Eye (tissue), 1 donor: ENCODE measurements around the gene INHBA.

Experiments
- DNase-seq: peaks from one replicate; pipeline ENCODE4 v3.0.0-alpha.2; 2015

The INHBA gene

GRCh38 chr7:41710838-41711237 is 7.9 kb upstream of the INHBA start:
- no peak for DNase-seq

GRCh38 chr7:41709621-41710020 is 6.7 kb upstream of the INHBA start:
- no peak for DNase-seq

- DNase-seq: no peak
These were observed 5.9 kb upstream of the INHBA start for GRCh38 chr7:41708581-41709358.

DNA sequence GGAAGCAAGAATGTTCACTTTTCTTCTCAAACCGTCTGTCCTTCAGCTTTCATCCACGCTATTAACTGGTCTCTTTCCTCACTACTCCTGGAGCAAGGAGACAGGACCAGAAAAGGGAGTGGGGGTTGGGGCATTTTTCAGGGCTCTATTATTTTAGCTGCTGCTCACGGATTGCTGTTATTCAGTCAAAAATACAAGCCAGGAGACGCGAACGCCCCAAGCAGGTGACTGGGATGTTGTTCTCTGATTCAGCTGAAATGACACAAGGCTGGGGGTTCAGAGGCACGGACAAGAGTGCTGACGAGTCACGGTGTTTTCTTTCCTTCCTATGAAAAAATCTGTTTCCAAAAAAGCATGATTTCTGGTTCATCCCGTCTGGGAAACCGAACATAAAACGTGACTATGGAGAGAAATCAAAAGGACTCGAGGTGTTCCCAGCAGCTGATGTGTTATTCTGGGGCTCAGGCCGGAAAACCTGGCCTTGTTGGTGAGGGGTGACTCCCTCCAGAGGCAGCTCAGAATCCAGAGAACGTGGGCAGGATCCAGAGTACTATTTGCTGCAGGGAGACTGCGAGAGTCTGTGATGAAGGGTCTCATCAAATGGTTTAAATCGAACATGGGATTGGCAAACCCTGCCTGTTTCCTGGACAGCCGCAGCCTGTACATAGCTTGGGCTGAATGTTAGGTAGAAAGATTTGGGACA is 3.5 kb upstream of the INHBA start:
- no peak for DNase-seq

DNA sequence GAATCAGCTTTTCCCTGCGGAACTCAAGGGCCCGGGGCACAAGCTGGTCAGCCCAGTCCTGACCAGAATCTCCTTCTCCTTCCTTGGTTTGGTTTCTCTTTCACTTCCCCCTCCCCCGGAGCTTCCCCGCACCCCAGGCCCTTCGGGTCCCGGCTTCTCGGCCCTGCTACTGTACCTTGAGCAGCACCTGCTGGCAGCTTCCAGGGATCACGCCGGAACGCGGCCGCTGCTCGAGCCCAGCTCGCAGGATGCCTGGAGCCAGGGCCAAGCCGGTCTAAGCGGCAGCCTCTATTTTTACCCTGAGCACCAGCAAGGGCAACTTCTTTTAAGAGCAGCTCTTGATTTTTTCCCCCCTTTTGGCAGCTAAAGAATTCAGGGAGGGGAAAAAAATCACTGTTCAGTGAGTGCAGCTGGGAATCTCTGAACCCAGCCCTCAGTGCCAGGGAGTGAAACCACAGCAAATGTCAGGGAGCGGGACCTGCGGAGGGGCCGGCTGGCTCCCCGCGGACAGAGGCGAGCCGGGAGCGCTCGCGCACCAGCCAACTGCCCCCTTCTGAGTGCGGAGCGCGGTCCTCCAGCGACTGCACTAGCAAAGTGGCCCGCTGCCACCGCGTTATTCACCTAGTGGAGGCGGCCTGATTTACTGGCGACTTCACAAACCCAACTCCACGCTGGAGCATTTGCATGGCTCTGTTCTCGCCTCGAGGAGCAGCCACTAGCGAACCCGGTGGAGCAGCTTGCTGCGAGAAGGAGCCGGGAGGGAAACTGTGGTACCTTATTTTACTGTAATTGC is 2.4 kb upstream of the INHBA start:
- DNase-seq: peak; percentile 91

GRCh38 chr7:41701068-41701941 is 1.6 kb downstream of the INHBA start:
- no peak for DNase-seq

DNA sequence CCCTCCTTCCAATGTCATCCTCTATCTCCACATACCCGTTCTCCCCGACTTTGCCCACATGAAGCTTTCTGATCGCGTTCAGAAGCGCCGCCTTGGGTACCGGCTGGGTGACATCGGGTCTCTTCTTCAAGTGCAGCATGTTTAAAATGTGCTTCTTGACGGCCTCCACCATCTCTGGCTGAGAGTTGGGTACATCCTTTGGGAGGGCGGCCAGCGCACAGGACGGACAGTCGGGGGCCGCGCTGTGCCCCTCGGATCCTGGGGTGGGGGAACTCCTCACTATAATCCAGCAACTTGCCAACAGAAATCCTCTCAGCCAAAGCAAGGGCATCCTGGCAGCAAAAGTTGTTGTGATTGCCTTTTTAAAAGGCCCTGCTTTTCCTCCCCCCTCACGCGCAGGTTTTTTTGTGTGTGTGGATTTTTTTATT is 2.8 kb downstream of the INHBA start:
- peak; percentile 37 for DNase-seq

GRCh38 chr7:41699516-41699915 is 3.4 kb downstream of the INHBA start:
- peak; percentile 51 for DNase-seq

DNA sequence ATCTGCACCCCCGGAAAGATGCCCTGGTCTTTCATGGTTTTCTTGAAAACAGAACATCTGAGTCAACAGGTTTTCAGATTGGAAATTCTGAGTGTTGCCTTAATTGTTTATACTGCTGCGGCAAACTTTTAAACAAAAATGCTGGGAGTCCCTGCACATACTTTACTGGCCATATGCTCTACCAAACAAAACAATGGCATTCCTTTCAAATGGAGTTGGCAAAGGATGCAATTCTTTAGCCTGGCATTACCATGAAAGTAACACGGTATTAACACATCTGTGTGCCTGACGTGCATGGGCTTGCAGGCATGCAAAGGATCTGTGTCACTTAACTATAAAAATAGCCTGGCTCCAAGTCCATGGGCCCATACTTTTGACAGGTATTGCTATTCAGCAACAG is 4.2 kb downstream of the INHBA start:
- no peak for DNase-seq

DNA sequence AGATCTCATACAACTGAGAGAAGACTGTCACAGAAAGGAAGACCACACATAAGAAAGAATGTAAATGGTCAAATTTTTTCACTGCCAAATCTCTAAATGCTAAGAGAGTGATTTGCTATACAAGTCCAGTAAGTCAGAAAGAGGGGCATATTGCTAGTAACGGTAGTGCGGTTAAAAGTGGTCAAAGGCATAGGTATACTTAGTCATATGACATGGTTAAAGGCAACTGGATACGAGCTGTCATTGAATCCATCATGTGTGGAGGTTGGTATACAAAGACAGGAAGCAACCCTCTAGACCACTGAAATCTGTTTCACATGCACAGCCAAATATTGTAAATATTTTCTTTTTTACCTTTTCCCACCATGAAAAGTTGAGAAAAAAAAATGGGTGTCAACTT is 4.8 kb downstream of the INHBA start:
- no peak for DNase-seq

GRCh38 chr7:41696323-41696916 is 6.5 kb downstream of the INHBA start:
- DNase-seq: peak; percentile 93

DNA sequence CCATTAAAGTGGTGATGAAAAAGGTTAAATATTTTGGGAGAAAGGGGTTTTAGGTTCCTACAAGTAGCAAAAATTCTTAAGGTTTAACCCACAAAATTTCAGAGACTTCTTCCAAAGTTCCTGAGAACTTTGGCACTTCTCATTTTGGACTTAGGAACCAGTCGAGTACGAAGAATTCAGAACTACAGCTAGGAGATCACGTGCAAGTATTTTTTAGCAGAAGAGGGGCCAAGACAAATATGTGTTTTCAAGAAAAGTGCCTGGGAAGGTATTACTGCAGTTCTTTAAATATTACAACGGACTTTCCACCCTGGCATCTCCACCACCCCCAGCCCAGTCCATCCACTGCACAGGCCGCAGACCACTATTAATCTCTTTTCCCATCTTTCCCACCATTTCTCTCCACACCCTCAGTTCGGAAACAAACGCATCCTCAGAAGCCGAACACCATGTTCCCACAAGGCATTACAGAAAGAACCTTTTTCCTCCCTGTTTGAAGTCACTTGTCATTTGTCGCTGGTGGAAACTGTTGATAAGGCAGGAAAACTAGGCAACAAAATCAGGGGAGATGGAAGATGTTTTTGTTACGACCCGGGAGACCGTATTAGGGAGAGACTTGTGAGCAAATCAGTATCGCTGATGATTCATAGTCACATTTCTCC is 7.1 kb downstream of the INHBA start:
- no peak for DNase-seq

- DNase-seq: no peak
These were observed 8.4 kb downstream of the INHBA start for GRCh38 chr7:41694495-41694894.

GRCh38 chr7:41693150-41693997 is 9.5 kb downstream of the INHBA start:
- no peak for DNase-seq

GRCh38 chr7:41692251-41692650 is 10.6 kb downstream of the INHBA start:
- no peak for DNase-seq

DNA sequence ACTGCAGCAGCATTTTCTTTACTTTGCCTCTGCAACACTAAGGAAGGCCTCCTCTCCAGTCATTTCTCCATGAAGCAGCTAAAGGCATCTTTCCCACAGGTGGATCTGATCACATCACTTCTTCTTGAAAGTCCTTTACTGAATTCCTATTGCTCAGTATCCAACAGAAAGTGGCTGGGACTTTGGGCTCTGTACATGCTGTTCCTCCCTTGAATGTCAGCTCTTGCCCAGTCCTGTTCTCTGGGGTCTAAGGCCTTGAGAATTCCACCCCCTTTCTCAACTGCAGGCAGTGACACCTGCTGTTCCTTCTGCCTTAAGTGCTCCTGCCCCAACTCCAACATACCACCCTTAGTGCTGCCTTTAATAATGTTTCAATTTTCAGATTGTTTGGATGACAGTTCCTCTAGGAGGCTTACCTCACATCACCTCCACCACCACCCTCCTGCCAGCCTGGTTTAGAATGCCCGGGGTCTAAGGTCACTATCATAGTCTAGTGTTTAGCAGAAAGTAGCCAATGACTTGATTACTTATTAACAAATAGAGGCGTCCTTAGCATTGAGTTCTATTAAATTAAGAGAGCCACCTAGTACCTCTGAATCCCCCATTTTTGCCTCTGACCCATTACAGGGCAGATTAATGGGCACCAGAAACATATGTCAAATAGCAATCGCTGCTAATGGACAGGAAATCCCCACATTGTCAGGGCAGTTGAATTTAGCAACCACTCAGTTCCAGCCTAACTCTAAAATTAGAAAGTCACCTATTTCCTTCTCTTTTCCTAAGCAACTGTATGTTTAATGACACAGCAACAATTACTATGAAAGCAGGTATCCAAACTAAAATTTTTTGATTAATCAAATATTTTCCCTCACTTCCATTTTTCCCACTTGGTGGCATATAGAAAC is 11.4 kb downstream of the INHBA start:
- no peak for DNase-seq

DNA sequence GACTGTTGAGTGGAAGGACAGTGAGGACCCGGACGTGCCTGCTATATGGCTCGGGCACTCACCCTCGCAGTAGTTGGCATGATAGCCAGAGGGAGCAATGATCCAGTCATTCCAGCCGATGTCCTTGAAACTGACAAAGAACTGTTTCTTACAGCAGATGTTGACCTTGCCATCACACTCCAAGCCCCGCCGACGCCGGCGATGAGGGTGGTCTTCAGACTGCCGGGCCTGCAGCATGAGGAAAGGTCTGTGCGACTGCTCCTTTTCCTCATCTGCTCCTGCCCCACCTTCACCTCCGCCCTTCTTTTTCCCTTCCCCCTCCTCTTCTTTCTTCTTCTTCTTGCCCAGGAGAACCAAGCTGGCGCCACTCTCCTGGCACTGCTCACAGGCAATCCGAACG is 13.1 kb downstream of the INHBA start:
- DNase-seq: no peak

GRCh38 chr7:41688906-41689305 is 14.0 kb downstream of the INHBA start:
- no peak for DNase-seq

GRCh38 chr7:41688012-41688625 is 14.8 kb downstream of the INHBA start:
- DNase-seq: no peak
